HFF-Myc (cell line): Measurements from ENCODE around the gene RPRD1B.
A peak's percentile ranks its signal among the peaks of the same experiment; 100 is the strongest.

Experiments used
- DNase-seq: peaks from one replicate; pipeline ENCODE4 v3.0.0-alpha.2; 2011; ENCODE audit warnings: low read depth; ENCODE audit errors: extremely low read depth
- H3K4me3 ChIP-seq: replicated peaks from 2 replicates; pipeline ENCODE4 v1.5.1; 2011; ENCODE audit warnings: low read depth, mild to moderate bottlenecking, control low read depth, low read length
- TF ChIP-seq, protein P1 (sequence below): IDR thresholded peaks from 2 replicates; pipeline ENCODE4 v1.5.1; 2012; ENCODE audit warnings: mild to moderate bottlenecking, low read depth, low read length, control low read depth; ENCODE audit errors: missing control alignments

Gene RPRD1B

DNA sequence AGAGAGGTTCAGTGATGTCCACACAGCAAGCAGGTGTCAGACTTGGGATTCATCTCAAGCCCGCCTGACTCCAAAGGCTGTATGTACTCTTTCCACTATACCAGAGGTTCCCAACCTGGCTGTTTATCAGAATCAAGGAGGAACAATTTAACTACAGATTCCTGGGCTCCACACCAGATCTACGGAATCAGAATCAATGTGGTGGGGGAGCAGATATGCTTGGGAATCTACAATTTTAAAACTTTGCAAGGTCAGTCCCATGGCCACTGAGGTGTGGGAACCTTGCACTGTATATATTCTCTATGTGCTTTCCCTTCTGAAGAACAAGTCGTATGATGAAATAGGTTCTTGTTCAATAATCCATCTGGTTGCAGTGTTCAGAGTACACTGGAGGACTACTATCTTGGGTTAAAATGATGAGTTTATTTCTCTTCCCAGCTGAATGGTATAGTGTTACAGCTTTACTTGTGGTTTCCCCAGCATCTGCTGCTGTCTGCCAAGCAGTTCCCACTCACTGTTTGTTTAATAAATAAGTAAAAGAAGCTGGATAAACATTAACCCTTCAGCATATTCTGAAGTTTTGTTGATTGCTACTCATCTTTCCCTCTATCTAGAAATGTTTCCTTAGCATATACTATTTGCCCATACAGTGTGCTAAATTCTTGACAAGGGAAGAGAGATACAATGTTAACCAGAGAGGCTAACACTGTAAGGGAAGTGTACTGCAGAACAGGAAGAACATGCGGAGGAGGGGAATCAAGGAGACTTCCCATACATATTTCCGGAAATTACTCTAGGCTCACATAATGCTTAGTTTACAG lies 10.2 kb upstream of the RPRD1B start:
- H3K4me3 ChIP-seq, result no peak overlapping the region
- TF ChIP-seq, protein P1, sequence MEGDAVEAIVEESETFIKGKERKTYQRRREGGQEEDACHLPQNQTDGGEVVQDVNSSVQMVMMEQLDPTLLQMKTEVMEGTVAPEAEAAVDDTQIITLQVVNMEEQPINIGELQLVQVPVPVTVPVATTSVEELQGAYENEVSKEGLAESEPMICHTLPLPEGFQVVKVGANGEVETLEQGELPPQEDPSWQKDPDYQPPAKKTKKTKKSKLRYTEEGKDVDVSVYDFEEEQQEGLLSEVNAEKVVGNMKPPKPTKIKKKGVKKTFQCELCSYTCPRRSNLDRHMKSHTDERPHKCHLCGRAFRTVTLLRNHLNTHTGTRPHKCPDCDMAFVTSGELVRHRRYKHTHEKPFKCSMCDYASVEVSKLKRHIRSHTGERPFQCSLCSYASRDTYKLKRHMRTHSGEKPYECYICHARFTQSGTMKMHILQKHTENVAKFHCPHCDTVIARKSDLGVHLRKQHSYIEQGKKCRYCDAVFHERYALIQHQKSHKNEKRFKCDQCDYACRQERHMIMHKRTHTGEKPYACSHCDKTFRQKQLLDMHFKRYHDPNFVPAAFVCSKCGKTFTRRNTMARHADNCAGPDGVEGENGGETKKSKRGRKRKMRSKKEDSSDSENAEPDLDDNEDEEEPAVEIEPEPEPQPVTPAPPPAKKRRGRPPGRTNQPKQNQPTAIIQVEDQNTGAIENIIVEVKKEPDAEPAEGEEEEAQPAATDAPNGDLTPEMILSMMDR, result no peak
- peak; percentile 58 for DNase-seq

DNA sequence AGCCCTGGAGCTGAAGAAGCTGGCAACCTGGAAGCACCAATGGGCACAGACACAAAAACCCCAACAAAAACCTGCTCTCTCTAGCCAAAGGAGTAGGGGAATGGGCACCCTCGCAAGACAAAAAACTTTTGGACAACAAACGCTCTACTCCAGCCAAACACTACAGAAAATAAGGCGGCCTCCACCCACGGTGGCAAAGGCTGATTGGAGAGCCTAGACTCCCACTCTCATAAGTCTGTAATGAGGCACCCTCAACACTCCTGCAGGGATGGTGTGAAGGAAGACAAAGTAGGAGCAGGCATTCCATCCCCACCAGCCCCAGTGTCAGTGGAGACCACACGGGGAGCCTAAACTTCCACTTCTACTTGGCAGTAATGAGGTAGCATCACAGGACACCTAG lies 9.1 kb upstream of the RPRD1B start:
- no peak for DNase-seq
- no peak overlapping the region for H3K4me3 ChIP-seq
- TF ChIP-seq, protein P1, result no peak

DNA sequence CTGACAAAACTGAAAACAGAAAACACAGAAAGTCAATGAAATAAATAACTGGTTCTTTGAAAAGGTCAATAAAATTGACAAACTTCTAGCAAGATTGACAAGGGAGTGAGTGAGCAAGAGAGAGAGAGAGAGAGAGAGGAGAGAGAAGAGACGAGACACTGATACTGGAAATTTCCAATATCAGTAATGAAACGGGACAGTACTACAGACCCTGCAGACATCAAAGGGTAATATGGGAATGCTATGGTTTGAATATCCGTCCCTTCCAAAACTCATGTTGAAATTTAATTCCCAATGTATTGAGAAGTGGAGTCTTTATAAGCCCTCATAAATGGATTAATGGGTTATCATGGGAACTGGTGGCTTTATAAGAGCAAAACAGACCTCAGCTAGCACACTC lies 4.1 kb upstream of the RPRD1B start:
- DNase-seq, result no peak
- no peak overlapping the region for H3K4me3 ChIP-seq
- TF ChIP-seq, protein P1, result no peak

DNA sequence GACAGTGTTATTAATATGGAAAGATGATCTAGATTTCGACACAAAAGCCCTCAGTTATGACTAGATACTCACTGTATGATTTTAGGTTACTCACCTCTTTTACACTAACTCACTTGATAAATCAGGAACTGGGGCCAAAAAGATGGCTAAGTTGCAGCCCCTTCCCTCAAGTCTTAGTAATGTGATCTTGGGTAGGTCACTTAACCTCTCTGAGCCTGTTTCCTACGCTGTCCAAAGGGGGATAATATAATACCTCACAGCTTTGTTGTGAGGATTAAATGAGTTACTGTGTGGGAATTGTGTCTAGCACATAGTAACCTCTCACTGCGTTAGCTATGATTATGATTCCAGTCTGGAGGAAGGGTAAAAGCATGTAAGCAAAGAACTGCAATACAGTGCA lies 1.6 kb upstream of the RPRD1B start:
- no peak for DNase-seq
- TF ChIP-seq, protein P1, result no peak
- peak overlapping the region; percentile 82 for H3K4me3 ChIP-seq

DNA sequence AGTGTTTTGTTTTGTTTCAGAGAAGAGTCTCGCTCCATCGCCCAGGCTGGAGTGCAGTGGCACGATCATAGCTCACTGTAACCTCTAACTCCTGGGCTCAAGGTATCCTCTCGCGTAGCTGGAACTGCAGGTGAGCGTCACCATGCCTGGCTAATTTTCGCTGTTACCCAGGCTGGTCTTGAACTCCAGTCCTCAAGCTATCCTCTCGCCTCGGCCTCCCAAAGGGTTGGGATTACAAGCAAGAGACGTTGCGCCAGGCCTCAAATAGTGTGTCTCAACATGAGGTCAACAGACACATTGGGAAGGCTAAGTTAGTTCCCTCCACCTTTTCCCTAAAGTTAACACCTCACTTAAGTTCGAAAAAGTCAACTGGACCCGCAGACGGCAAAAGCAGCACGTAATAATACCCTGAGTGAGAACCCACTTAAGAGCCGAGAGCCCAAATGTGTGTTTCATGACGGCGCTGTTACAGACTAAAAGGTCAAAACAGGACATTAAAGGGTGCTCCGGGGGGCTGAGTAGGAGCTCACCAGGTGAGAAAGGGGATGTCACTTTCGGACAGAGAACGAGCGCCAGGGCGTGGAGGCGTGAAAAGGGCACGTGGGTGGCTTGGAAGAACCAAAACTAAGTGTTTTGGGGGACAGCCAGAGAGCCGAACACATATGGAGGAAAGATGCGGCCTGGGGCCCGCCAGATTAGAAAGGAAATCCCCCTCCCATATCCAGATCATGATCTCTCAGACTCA lies 789 bp upstream of the RPRD1B start:
- TF ChIP-seq, protein P1, result no peak
- H3K4me3 ChIP-seq, result peak overlapping the region; percentile 82
- no peak for DNase-seq

DNA sequence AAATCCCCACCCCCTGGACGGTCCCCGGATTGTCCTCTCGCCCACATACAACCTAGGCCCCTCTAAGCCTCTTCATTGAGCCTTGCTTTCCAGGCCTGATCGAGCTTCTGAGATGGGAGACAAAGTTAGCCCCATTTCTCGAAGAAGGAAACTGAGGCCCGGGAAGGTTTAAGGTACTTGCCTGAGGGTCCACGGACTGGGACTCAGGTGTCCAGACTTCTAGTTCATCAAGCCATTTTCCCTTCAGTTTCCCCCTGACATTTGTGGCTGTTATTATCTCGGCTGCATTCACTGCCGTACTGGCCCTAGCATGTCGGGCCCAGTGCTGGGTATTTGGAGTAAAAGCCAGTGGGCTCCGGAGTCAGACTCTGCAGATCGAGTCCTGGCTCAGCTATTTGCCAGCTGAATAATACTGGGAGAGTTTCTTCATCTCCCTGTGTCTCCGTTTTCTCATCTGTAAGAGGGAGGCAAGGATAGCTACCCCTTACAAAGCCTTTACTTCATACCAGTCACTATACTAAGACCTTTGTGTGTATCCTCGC lies 633 bp downstream of the RPRD1B start:
- H3K4me3 ChIP-seq, result peak overlapping the region; percentile 82
- DNase-seq, result no peak
- TF ChIP-seq, protein P1, result no peak
